Amygdala (tissue), 56 donors: ENCODE results near the gene RHEBL1.
A peak's percentile ranks its signal among the peaks of the same experiment; 100 is the strongest.

Experiments
- DNase-seq, 56 donors: peaks; one replicate each; lab custom pipeline; 2025; lab: John Stamatoyannopoulos, UW

RHEBL1 gene

GRCh38 chr12:49057888-49058287, 11.9 kb downstream of the RHEBL1 start:
- no peak for DNase-seq

GRCh38 chr12:49055978-49056754, 13.6 kb downstream of the RHEBL1 start:
- DNase-seq, result peak in 30 of 56 donors; percentile 5 to 79 (median 30)

DNA sequence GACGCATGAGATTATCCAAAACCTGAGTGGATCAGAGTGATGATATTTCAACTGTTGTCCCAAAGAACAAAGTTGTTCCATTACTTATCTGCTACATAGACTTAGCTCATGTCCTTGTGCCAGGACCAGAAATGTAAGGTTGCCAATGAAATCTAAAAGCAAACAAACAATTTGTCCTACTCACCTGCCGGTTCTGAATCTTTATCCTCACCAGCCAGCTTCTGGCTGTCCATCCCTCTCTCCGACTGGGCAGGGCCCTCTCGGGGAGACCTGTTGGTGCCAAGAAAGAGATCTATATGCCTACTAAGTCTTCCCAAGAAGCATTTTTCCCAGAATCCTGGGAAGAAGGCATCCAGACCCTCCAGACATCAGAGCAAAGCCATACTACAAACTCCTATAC, 14.7 kb downstream of the RHEBL1 start:
- no peak for DNase-seq

- DNase-seq, result no peak
Measured at GRCh38 chr12:49054524-49054923, 15.3 kb downstream of the RHEBL1 start.

GRCh38 chr12:49054096-49054495, 15.7 kb downstream of the RHEBL1 start:
- DNase-seq, result no peak

DNA sequence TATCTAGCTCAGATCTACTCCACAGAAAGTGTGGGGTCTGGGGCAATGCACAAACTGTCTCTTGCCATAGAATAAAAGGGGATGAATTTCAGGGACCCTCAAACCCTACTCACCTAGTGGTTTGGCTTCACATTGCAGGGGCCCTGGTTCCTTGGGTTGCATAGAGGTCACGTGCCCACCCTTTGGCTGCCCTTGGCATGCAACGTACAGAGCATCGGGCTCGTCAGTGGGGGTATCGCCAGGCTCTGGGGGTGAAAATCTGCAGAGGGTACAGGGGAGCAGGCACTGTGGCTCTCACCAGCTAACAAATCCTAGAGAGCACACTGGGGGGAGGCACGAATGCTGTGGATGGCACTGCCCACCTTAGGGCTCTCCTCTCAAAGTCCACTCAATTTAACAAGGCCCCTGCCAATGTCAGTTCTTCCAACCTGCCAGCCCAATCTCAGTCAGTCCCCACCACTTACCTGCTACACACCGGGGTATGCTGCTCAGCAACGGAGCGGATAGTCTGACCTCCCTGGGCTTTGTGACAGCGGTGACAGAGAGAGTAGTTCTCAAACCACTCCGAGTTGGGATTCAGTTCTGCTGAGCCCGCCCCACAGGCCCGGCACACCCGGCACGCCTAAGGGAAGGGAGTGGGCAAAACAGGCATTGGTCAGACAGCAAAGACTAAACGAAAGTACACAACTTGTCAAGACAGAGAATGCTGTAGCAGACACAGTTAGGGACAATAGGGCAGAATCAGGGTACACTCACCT, 17.1 kb downstream of the RHEBL1 start:
- no peak for DNase-seq

DNA sequence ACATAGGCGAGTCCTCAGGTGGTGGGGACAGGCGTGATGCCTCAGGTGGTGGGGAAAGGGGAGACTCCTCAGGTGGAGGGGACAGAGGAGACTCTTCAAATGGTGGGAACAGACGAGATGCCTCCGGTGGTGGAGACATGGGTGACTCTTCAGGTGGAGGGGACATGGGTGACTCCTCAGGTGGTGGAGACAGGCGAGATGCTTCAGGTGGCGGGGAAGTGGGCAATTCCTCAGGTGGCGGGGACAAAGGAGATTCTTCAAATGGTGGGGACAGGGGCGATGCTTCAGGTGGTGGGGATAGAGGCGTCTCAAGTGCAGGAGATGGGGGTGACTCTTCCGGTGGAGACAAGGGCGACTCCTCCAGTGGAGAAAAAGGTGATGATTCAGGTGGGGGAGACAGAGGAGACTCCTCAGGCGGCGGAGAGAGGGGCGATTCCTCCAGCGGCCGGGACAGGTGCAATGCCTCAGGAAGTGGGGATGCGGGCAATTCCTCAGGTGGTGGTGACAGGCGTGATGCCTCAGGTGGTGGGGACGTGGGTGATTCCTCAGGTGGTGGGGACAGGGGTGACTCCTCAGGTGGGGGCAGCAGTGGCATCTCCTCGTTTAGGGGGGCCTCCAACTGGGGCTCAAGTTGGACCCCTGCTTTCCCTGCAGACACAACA, 17.9 kb downstream of the RHEBL1 start:
- no peak for DNase-seq

DNA sequence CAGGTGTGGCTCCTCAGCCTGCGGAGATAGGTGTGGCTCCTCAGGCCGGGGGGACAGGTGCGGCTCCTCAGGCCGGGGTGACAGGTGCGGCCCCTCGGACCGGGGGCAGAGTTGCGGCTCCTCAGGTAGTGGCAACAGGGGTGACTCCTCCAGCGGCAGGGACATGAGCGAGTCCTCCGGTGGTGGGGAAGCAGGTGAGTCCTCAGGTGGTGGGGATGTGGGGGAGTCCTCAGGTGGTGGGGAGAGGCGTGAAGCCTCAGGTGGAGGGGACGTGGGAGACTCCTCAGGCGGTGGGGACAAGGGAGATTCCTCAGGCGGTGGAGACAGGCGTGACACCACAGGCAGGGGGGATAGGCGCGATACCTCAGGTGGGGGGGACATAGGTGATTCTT, 18.4 kb downstream of the RHEBL1 start:
- DNase-seq, result no peak

DNA sequence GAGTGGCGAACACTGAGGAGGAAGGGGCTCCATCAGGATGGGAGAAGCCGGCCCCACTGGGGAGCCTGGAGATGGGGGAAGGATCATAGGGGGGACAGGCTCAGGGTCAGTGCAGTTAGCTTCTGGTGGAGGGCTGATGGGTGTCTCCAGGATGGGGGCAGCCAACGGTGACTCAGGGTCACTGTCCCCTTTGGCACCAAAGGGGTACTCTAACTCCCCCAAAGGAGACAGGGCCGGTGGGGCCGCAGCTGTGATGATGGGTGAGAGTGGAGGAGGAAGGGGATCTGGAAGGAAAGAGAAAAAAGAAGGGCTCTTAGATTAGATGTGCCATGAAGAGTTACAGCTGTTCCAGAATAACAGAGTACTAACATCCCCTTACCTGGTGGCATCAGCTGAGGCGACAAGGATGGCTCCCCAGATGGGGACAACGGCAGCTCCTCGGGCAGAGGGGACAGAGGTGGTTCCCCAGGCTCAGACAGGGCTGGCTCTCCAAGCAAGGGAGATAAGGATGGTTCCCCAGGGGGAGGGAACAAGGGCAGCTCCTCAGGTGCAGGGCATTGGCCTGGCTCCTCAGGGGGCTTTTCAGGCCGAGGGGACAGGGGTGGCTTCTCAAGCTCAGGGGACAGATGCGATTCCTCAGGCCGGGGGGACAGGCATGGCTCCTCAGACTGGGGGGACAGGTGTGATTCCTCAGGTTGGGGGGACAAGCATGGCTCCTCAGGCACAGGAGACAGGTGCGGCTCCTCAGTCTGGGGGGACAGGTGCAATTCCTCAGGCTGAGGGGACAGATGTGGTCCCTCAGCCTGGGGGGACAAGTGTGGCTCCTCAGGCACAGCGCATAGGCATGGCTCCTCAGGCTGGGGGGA, 19.0 kb downstream of the RHEBL1 start:
- DNase-seq, result no peak

DNA sequence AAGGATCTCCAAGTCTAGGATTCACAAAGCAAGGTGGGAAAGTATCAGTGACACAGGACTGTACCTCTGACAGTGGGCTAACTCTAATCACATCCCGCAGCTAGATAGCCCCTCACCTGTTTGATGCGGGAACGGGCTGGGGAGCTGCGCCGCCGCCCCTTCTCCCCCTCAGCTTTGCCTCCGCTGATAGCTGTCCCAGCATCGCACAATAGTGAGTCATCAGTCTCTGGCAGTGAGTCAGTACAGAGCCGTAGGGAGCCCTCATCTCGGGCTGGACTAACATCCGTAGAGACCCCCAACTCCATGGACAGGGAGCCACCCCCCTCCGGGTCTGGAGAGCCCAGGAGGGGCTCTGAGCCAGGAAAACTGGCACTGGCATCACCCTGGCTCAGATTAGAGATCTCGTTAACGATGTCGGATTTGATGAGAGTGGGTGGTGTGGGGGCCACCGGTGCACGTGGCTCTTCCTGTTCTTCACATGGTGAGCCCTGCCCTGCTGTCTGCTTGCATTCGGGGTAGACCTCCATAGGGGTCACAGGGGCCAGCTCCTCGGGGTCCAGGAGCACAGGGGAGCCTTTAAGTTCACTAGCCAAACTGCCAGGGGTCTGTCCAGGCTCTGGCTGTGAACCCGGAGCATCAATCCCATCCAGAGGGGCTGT, 20.1 kb downstream of the RHEBL1 start:
- DNase-seq, result peak in 1 of 56 donors; percentile 2

- no peak for DNase-seq
Measured at GRCh38 chr12:49048953-49049352, 20.8 kb downstream of the RHEBL1 start.

- DNase-seq, result no peak
Measured at GRCh38 chr12:49046129-49046895, 23.5 kb downstream of the RHEBL1 start.

DNA sequence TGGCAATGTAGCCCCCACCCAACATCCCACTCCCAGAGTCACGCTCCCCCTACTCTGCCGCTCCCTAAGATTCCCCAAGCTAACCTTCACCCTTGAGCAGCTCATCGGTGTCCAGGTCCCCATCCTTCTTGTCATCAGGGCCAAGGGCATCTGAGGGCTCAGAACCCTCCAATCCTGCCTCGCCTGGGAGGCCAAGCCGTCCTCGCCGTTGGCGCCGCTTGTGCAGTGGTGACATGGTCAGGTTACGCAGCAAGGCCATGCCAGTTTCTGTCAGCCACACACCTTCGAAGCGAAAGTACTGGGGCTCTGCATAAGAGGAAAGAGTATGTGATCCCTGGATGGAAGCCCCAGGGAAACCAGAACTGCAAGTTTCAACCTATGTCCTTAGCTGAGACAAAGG, 25.1 kb downstream of the RHEBL1 start:
- no peak for DNase-seq

GRCh38 chr12:49043856-49044258, 25.9 kb downstream of the RHEBL1 start:
- peak in 23 of 56 donors; percentile 4 to 66 (median 29) for DNase-seq

DNA sequence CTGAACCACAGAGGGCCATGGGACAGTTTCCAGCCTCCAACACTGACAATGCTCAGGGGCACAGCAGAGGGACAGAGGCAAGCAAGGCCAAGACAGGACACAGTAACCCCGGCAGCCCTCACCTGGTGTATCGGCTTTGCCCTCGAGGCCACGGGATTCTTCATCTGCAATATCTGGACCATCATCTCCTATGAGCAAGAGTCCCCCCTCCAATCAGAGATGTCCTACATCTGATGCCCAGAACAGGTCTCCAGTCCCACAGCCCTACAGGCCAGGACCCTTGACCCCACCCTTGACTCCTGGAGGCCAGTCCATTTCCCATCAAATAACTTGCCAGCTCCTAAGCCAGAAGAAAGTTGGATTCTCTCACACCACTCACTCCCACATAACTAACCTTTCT, 26.5 kb downstream of the RHEBL1 start:
- no peak for DNase-seq

DNA sequence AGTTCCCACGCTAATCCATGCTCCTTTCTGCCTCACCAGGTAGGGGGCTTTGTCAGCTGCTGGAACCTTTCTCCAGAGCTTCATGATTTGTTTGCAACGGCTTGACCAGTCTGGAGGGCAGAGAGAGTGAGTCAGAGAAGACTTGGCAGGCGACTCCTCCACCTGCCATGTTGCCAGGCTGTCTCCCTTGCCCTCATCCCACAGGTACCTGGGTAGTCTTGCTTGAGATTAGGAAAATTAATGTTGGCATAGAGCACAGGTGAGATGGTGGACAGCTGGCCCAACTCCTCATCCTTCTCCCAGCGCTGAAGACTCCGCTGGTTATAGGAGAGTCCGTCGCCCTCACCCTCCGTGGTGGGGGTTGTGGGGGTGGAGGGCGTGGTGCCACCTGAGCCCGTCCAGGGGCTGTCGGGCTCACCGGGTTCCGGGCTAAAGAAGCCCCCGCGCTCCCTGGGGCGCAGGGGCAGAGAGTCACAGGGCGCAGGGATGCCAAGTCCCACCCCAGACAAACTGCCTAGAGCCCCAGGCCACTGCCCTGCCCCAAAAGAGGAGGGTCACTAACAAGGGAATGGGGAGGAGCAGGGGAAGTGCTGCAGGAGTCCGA, 27.8 kb downstream of the RHEBL1 start:
- DNase-seq, result no peak

DNA sequence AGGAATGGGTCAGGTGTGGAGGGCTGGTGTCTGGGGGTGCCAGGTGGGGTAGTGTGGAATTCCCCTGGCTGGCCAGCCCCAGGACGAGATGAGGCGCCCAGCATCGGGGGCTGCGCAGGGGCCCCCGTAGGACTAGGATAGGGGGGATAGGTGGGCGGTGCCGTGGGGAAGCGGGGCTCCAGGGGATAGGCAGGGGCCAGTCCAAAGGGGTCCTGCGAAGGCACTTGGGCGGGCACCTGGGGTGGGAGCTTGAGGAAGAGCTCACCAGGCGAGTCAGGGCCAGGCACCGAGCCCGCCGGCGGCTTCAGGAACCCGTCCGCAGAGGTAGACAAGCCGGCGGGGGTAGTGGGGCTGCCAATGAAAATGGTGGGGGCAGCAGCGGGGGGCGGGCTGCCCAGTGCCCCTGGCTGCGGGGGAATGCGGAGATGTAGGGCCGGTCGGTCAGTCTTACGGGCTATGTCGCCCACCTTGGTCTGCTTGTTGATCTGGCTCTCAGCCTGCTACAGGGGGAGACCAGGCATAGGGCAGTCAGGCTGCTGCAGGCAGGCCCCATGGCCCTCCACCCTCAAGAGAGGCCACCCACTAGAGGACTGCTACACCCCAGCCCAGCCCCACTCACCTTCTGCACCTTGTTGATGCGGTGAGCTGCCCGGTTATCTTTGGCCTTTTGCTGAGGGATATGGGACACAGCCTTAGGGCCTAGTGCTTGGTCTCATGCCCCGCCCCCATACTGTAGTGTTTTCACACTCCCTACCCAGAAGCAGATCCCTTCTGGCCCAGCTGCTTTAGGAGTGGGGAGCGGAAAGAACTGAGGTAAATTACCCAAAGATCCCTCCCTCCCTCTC, 28.5 kb downstream of the RHEBL1 start:
- no peak for DNase-seq

DNA sequence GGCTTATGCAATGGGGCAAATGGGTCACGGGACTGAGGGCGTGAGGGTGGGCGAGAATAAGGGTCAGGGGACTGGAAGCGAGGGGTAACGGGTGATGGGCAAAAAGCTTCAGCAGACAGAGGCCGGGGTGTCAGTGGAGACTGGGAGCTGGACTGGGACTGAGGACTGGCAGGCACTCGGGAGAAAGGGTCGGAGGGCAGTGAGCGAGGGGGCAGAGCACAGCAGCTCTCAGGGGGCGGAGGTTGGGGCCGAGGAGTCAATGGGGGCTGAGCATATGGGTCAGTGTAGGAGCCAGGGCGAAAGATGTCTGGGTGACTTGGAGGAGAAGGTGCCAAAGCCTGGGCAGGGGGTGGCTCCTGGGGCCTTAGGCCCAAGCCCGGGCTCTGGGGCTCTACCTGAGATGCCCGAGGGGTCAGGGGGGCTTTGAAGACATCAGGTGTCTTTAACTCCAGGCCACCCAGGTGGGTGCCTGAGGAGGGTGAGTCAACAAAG, 29.4 kb downstream of the RHEBL1 start:
- DNase-seq, result no peak
